ENCODE data around the gene SUPT3H.

- TF ChIP-seq CTCF (IDR thresholded peaks at IDR 0.05): no peak
- no peak for TF ChIP-seq POLR2A (IDR thresholded peaks at IDR 0.05)
Observed at GRCh38 chr6:44837741-44838140, 540.0 kb downstream of the SUPT3H start.

Data from lower leg skin (tissue), 3 donors.